IMR-90 (cell line): ENCODE results near the gene LEMD1.

Experiments used
- CEBPB ChIP-seq: IDR thresholded peaks from 2 replicates; pipeline ENCODE4 v1.6.1; 2012; ENCODE audit warnings: low read depth, low read length, improper control_type of control experiment
- FOS ChIP-seq: fragments of 150-350 bp; IDR thresholded peaks from 2 replicates; pipeline ENCODE4 v1.6.1; 2016; ENCODE audit warnings: low read depth, low read length
- MAFK ChIP-seq: IDR thresholded peaks from 2 replicates; pipeline ENCODE4 v1.6.1; 2012; ENCODE audit warnings: low read depth, low read length, improper control_type of control experiment
- MXI1 ChIP-seq: IDR thresholded peaks from 2 replicates; pipeline ENCODE4 v1.6.1; 2012; ENCODE audit warnings: low read depth, mild to moderate bottlenecking, low read length, moderate library complexity, borderline replicate concordance
- NFE2L2 ChIP-seq: fragments of 150-350 bp; IDR thresholded peaks from 2 replicates; pipeline ENCODE4 v1.6.1; 2016; ENCODE audit warnings: low read depth, mild to moderate bottlenecking, low read length
- POLR2A ChIP-seq: IDR thresholded peaks from 2 replicates; pipeline ENCODE4 v1.6.1; 2012; ENCODE audit warnings: mild to moderate bottlenecking, low read depth, low read length
- RAD21 ChIP-seq: IDR thresholded peaks from 2 replicates; pipeline ENCODE4 v1.6.1; 2012; ENCODE audit warnings: low read length, improper control_type of control experiment
- RCOR1 ChIP-seq: IDR thresholded peaks from 2 replicates; pipeline ENCODE4 v1.6.1; 2012; ENCODE audit warnings: mild to moderate bottlenecking, low read length, improper control_type of control experiment; ENCODE audit not compliant: insufficient replicate concordance
- RFX5 ChIP-seq: IDR thresholded peaks from 2 replicates; pipeline ENCODE4 v1.8.0; 2012; ENCODE audit warnings: low read depth, mild to moderate bottlenecking, low read length, moderate library complexity
- SMC3 ChIP-seq: fragments of 150-350 bp; IDR thresholded peaks from 2 replicates; pipeline ENCODE4 v1.6.1; 2016; ENCODE audit warnings: low read depth, mild to moderate bottlenecking, antibody characterized with exemption, low read length, moderate library complexity
- TF ChIP-seq, protein P1 (sequence below): conservative IDR thresholded peaks from 2 replicates; pipeline ENCODE4 v1.5.1; 2012; ENCODE audit warnings: mild to moderate bottlenecking, low read depth, low read length, improper control_type of control experiment

DNA sequence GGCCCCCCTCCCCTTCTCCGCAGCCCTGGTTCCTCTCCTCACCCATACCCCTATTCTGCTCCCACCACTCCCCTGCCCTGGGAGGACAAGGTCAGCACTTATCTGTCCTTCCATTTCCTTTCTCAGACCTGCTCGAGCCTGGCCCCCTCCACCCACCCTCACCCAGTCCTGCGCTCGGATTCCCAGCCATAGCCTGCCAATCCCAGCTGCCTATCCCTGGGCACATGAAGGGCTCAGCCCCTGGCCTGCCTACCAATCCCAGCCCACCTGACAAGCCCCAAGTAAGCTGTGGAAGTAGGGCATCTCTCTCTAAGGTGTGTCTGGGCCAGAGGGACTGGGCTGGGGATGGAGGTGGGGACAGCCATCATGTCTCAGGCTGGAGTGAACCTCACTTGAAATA, 28.6 kb upstream of the LEMD1 start:
- TF ChIP-seq POLR2A, result no peak
- TF ChIP-seq NFE2L2, result no peak
- TF ChIP-seq, protein P1, sequence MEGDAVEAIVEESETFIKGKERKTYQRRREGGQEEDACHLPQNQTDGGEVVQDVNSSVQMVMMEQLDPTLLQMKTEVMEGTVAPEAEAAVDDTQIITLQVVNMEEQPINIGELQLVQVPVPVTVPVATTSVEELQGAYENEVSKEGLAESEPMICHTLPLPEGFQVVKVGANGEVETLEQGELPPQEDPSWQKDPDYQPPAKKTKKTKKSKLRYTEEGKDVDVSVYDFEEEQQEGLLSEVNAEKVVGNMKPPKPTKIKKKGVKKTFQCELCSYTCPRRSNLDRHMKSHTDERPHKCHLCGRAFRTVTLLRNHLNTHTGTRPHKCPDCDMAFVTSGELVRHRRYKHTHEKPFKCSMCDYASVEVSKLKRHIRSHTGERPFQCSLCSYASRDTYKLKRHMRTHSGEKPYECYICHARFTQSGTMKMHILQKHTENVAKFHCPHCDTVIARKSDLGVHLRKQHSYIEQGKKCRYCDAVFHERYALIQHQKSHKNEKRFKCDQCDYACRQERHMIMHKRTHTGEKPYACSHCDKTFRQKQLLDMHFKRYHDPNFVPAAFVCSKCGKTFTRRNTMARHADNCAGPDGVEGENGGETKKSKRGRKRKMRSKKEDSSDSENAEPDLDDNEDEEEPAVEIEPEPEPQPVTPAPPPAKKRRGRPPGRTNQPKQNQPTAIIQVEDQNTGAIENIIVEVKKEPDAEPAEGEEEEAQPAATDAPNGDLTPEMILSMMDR, result no peak
- TF ChIP-seq CEBPB, result no peak
- TF ChIP-seq RAD21, result no peak
- no peak for TF ChIP-seq MXI1
- no peak for TF ChIP-seq SMC3
- no peak for TF ChIP-seq MAFK
- no peak for TF ChIP-seq RFX5
- TF ChIP-seq RCOR1, result no peak
- no peak for TF ChIP-seq FOS
